ENCODE measurements around the gene CHST13. TPM values are rescaled to one million over a fixed set of nuclear protein-coding genes. Genes with fewer than 3 reads are reported as not detected.

Gene CHST13
- total and polyA plus RNA-seq, 4 donors: 0.33 to 0.55 TPM; not detected in 2

DNA sequence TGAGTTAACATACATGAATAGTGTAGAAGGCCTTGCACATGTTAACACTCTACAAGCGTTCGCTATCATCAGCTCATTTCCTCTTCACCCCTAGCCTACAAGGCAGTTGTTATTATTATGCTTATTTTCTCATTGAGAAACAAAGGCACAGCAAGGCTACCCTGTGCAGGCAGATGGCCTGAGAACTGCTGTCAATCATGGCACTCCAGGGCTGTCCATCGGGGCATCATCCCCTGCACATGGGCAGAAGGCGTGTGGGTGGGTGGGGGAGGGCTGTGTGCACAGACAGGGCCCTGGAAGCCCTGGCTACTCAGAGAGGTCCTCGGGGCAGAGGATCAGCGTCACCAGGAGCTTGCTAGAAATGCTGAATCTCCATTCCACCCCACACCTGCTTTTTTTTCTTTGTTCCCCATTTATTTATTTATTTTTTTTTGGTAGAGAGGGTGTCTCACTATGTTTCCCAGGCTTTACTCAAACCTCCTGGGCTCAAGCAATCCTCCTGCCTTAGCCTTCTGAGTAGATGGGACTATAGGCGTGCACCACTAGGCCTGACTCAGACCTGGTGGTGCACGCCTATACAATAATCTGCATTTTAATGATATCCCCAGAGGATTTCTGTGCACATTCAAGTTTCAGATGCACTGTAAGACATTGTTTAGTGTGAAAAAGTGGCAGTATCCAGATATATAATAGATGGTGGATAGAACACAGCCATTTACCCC lies 38.6 kb upstream of the CHST13 start:
- no peaks in the 10 kb centered on the region for H3K36me3 ChIP-seq (ENCODE audit: control insufficient read depth in 1 of 2, insufficient read depth in 2 of 2, low read length in 1 of 2)
- intact Hi-C loops (cut with DNase I): no loop called here
- no peaks in the 10 kb centered on the region for H3K27me3 ChIP-seq (ENCODE audit: control insufficient read depth in 1 of 2, insufficient read depth in 2 of 2, low read length in 1 of 2)
- no peak for ATAC-seq (ENCODE audit: low FRiP score)
- H3K4me1 ChIP-seq (ENCODE audit: control insufficient read depth in 1 of 2, insufficient read depth in 2 of 2, low read length in 2 of 2): no peaks in the 10 kb centered on the region
- no peak overlapping the region for H3K27ac ChIP-seq (ENCODE audit: low read depth in 1 of 2, low read length in 2 of 2)
- 92 to 93% methylated on average over 8 of the region's 8 CpGs for WGBS, 2 donors
- no peaks in the 10 kb centered on the region for H3K9me3 ChIP-seq (ENCODE audit: control insufficient read depth, low read length)
- H3K4me3 ChIP-seq (ENCODE audit: low read length in 2 of 2): no peak overlapping the region
- peak in 1 of 2 donors; percentile 54 for DNase-seq

DNA sequence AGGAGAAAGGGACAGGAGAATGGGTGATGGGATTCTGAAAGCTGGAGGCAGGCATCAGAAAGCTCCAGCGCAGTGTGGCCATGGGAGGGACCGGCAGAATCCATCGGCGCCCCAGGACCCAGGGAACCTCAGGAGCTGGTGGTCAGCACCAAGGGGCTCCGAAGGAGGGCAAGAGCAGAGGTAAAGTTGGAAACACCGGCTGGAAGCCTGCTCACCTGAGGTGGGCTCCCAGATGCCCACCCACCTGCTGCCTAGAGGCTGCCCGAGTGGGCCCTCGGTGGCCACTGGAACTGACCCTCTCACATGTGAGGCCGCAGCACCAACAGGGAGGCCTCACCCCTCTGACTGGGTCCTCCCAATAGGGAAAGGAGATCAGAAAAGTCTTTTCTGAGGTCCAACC lies 38.0 kb upstream of the CHST13 start:
- ATAC-seq (ENCODE audit: low FRiP score) (no peak), DNase-seq (no peak)
- Histone ChIP-seq H3K4me1 (ENCODE audit: control insufficient read depth in 1 of 2, insufficient read depth in 2 of 2, low read length in 2 of 2) (no peaks in the 10 kb centered on the region), H3K36me3 (ENCODE audit: control insufficient read depth in 1 of 2, insufficient read depth in 2 of 2, low read length in 1 of 2) (no peaks in the 10 kb centered on the region), H3K27ac (ENCODE audit: low read depth in 1 of 2, low read length in 2 of 2) (no peak overlapping the region), H3K27me3 (ENCODE audit: control insufficient read depth in 1 of 2, insufficient read depth in 2 of 2, low read length in 1 of 2) (no peaks in the 10 kb centered on the region), H3K9me3 (ENCODE audit: control insufficient read depth, low read length) (no peaks in the 10 kb centered on the region), H3K4me3 (ENCODE audit: low read length in 2 of 2) (no peak overlapping the region)
- 97% methylated on average over 9 of the region's 9 CpGs for WGBS, 2 donors
- intact Hi-C loops (cut with DNase I): no loop called here

DNA sequence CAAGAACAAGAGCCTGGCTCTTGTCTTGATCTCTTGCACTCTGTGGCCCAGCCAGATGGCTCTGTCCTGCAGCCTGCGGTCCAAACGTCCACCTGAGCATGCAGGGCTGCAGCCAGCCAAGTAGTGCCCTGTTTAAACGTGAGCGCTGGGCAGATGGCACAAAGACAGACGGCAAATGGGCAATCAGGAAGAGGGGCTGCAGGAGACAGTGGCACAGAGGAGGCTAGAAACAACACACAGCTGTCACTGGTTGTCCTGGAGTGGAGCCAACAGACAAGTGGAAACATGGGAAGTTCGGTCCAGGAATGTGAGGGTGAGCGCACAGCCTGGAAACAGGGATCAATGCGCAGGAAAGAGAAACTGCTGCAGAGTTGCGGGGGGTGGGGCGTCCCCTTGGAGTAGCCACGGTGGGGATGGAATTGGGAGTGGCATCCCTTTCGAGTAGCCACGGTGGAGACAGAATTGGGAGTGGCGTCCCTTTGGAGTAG lies 37.6 kb upstream of the CHST13 start:
- DNase-seq (peak in 1 of 2 donors; percentile 36), ATAC-seq (ENCODE audit: low FRiP score) (no peak)
- Histone ChIP-seq H3K9me3 (ENCODE audit: control insufficient read depth, low read length) (no peaks in the 10 kb centered on the region), H3K4me1 (ENCODE audit: control insufficient read depth in 1 of 2, insufficient read depth in 2 of 2, low read length in 2 of 2) (no peaks in the 10 kb centered on the region), H3K27me3 (ENCODE audit: control insufficient read depth in 1 of 2, insufficient read depth in 2 of 2, low read length in 1 of 2) (no peaks in the 10 kb centered on the region), H3K27ac (ENCODE audit: low read depth in 1 of 2, low read length in 2 of 2) (no peak overlapping the region), H3K4me3 (ENCODE audit: low read length in 2 of 2) (no peak overlapping the region), H3K36me3 (ENCODE audit: control insufficient read depth in 1 of 2, insufficient read depth in 2 of 2, low read length in 1 of 2) (no peaks in the 10 kb centered on the region)
- intact Hi-C loops (cut with DNase I): no loop called here
- WGBS, 2 donors: 91 to 92% methylated on average over 14 of the region's 14 CpGs

DNA sequence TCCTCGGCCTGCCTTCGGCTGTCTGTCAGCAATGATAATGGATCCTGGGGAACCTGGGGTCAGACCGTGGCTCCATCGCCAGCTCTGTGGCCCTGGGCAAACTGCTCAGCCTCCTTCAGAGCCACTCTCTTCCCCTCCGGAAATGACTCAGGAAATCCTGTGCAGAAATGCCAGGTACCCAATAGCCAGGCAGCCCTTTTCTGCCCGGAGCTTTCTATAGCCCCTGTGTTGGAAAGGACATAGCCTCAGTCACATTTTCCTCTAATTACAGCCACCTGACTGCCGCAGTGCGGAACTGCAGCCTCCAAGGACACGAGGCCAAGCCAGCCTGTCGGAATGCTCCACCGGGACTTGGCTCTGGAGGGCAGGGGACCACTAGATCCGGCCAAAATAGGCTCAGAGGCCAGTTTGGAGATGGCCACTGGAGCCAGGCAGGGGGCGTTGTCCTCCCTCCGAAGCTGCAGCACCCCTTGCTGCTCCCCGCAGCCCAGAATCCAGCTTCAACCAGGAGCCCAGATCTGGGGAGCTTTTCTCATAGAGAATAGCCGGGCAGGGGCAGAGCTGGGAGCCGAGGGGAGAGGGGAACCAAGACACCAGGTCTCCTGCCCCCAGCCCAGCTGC lies 36.7 kb upstream of the CHST13 start:
- Histone ChIP-seq H3K4me3 (ENCODE audit: low read length in 2 of 2) (no peak overlapping the region), H3K27me3 (ENCODE audit: control insufficient read depth in 1 of 2, insufficient read depth in 2 of 2, low read length in 1 of 2) (no peaks in the 10 kb centered on the region), H3K9me3 (ENCODE audit: control insufficient read depth, low read length) (no peaks in the 10 kb centered on the region), H3K27ac (ENCODE audit: low read depth in 1 of 2, low read length in 2 of 2) (no peak overlapping the region), H3K36me3 (ENCODE audit: control insufficient read depth in 1 of 2, insufficient read depth in 2 of 2, low read length in 1 of 2) (no peaks in the 10 kb centered on the region), H3K4me1 (ENCODE audit: control insufficient read depth in 1 of 2, insufficient read depth in 2 of 2, low read length in 2 of 2) (no peaks in the 10 kb centered on the region)
- intact Hi-C loops (cut with DNase I): no loop called here
- 40 to 42% methylated on average over 17 of the region's 17 CpGs for WGBS, 2 donors
- peak; percentile 67 for ATAC-seq (ENCODE audit: low FRiP score)
- no peak for DNase-seq

DNA sequence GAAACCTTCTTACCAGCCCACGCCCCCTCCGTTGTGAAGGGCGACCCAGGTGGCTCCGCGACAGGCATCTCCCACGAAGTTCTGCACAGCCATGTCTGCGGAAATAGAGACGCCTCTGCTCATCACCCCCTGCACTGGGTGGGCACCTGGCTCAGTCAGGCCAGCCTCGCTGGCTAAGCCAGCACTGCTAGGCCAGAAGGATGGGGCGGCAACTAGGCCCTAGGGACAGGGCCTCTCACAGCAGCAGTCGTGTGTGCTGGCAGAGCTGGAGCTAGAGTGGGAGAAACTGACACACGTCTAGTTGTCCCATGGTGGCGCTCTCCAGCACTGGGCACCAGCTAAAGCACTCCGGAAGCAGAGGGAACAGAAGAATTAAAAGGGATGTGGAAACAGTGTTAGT lies 35.8 kb upstream of the CHST13 start:
- Histone ChIP-seq H3K27me3 (ENCODE audit: control insufficient read depth in 1 of 2, insufficient read depth in 2 of 2, low read length in 1 of 2) (no peaks in the 10 kb centered on the region), H3K9me3 (ENCODE audit: control insufficient read depth, low read length) (no peaks in the 10 kb centered on the region), H3K4me1 (ENCODE audit: control insufficient read depth in 1 of 2, insufficient read depth in 2 of 2, low read length in 2 of 2) (no peaks in the 10 kb centered on the region), H3K27ac (ENCODE audit: low read depth in 1 of 2, low read length in 2 of 2) (no peak overlapping the region), H3K36me3 (ENCODE audit: control insufficient read depth in 1 of 2, insufficient read depth in 2 of 2, low read length in 1 of 2) (no peaks in the 10 kb centered on the region), H3K4me3 (ENCODE audit: low read length in 2 of 2) (no peak overlapping the region)
- WGBS, 2 donors: 87 to 88% methylated on average over 14 of the region's 14 CpGs
- DNase-seq (no peak), ATAC-seq (ENCODE audit: low FRiP score) (no peak)
- intact Hi-C loops (cut with DNase I): no loop called here

DNA sequence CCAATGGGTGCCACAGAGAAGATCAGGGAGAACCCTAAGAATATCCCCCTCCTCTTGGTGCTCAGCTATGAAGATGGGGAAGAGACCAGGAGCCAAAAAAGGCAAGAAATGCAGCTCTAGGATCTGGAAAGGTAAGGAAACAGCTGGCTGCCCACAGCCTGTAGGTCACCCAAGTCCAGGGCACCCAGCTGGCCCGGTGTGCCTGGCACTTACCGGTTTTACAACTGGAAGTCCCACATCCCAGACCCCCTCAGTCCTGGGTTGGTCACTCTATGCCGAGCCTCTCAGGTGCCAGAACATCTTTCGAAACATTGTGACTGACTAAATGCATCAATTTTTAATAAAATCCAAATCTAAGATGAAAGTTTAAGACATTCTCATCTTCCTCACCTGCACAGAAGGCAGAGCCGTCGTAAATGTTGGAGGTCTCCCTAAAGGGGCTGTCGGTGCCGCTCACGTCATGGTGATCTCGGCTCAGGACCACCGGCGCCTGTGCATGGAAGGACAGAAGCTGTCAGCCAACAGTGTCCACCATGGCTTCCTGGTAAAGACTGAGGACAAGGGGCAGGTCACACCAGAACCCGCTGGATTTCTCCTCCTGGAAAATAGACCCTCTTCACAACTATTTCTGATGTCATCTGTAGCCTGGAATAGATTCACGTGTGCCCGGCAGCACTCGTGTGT lies 34.9 kb upstream of the CHST13 start:
- ATAC-seq (ENCODE audit: low FRiP score) (no peak), DNase-seq (no peak)
- 92% methylated on average over 16 of the region's 16 CpGs for WGBS, 2 donors
- no peaks in the 10 kb centered on the region for H3K4me1 ChIP-seq (ENCODE audit: control insufficient read depth in 1 of 2, insufficient read depth in 2 of 2, low read length in 2 of 2)
- no peaks in the 10 kb centered on the region for H3K36me3 ChIP-seq (ENCODE audit: control insufficient read depth in 1 of 2, insufficient read depth in 2 of 2, low read length in 1 of 2)
- H3K27ac ChIP-seq (ENCODE audit: low read depth in 1 of 2, low read length in 2 of 2): no peak overlapping the region
- no peaks in the 10 kb centered on the region for H3K9me3 ChIP-seq (ENCODE audit: control insufficient read depth, low read length)
- H3K27me3 ChIP-seq (ENCODE audit: control insufficient read depth in 1 of 2, insufficient read depth in 2 of 2, low read length in 1 of 2): no peaks in the 10 kb centered on the region
- intact Hi-C loops (cut with DNase I): no loop called here
- H3K4me3 ChIP-seq (ENCODE audit: low read length in 2 of 2): no peak overlapping the region

DNA sequence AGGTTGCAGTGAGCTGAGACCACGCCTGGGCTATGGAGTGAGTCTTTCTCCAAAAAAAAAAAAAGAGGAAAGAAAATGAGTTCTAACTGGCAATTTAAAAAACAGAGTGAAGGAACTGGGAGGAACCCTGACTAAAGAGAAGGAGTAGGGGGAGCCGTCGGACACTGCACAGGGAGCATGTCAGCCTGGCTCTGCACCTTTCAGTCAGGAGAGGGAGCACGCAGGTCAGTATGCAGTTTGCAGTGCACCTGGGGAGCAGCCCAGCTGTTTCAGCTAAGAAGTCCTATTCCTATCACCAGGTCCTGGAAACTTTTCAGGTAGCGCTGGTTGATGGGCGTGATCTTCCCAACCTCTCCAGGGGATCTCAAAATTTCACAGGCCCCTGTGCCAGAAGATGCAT lies 33.3 kb upstream of the CHST13 start:
- WGBS, 2 donors: 90 to 91% methylated on average over 6 of the region's 6 CpGs
- no peaks in the 10 kb centered on the region for H3K27me3 ChIP-seq (ENCODE audit: control insufficient read depth in 1 of 2, insufficient read depth in 2 of 2, low read length in 1 of 2)
- H3K36me3 ChIP-seq (ENCODE audit: control insufficient read depth in 1 of 2, insufficient read depth in 2 of 2, low read length in 1 of 2): no peaks in the 10 kb centered on the region
- no peak overlapping the region for H3K27ac ChIP-seq (ENCODE audit: low read depth in 1 of 2, low read length in 2 of 2)
- intact Hi-C loops (cut with DNase I): no loop called here
- H3K4me1 ChIP-seq (ENCODE audit: control insufficient read depth in 1 of 2, insufficient read depth in 2 of 2, low read length in 2 of 2): no peaks in the 10 kb centered on the region
- no peaks in the 10 kb centered on the region for H3K9me3 ChIP-seq (ENCODE audit: control insufficient read depth, low read length)
- no peak for ATAC-seq (ENCODE audit: low FRiP score)
- no peak overlapping the region for H3K4me3 ChIP-seq (ENCODE audit: low read length in 2 of 2)
- DNase-seq: no peak

DNA sequence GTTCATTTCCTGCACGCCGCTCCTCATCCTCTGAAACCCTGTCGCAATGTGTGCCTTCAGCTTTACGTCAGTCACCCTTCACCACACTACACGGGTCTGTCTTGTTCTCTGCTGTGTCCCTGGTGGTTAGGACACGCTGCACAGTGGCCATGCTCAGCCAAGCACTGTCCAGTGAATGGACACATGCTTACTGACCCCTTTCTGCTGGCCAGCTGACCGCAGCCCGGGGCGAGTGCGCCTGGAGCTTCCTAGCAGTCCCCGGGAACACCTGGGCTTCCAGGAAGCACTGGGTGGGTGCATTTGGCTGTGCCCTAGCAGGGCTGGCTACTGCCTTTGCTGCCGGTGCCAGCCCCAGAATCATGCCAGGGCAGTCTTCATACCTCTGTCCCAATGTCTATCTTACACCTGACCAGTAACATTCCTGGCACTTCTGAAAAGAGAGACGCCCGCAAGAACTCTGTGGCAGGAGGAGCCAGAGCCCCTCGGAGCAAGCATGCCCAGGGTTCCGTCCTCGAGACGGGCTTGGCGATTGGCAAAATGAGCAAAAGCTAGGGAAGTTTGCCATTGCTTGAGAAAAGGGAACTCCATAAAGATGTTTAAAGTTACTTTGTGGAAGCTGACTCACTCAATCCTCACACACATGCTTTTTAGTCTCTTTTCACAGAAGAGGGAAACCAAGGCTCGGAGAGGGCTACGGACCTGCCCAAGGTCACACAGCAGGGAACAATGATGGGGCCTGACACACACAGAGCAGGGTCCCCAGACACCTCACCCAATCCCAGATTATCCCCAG lies 32.5 kb upstream of the CHST13 start:
- no peaks in the 10 kb centered on the region for H3K27me3 ChIP-seq (ENCODE audit: control insufficient read depth in 1 of 2, insufficient read depth in 2 of 2, low read length in 1 of 2)
- H3K27ac ChIP-seq (ENCODE audit: low read depth in 1 of 2, low read length in 2 of 2): no peak overlapping the region
- no peaks in the 10 kb centered on the region for H3K36me3 ChIP-seq (ENCODE audit: control insufficient read depth in 1 of 2, insufficient read depth in 2 of 2, low read length in 1 of 2)
- H3K9me3 ChIP-seq (ENCODE audit: control insufficient read depth, low read length): no peaks in the 10 kb centered on the region
- no peak overlapping the region for H3K4me3 ChIP-seq (ENCODE audit: low read length in 2 of 2)
- H3K4me1 ChIP-seq (ENCODE audit: control insufficient read depth in 1 of 2, insufficient read depth in 2 of 2, low read length in 2 of 2): no peaks in the 10 kb centered on the region
- intact Hi-C loops (cut with DNase I): no loop called here
- DNase-seq (no peak), ATAC-seq (ENCODE audit: low FRiP score) (no peak)
- WGBS, 2 donors: 88 to 90% methylated on average over 21 of the region's 21 CpGs
